ENCODE measurements around the gene ALPG. TPM values are rescaled to one million over a fixed set of nuclear protein-coding genes. Genes with fewer than 3 reads are reported as not detected.
"Not testable (repeated sequence)": the region's sequence is repeated elsewhere in the genome, so short reads cannot be mapped to it uniquely, and the experiment has no call there.

The ALPG gene
- total and polyA plus RNA-seq, 2 donors (not counting 3 experiments of a cell fraction or from before 2014, with no cell fraction given) = not detected

DNA sequence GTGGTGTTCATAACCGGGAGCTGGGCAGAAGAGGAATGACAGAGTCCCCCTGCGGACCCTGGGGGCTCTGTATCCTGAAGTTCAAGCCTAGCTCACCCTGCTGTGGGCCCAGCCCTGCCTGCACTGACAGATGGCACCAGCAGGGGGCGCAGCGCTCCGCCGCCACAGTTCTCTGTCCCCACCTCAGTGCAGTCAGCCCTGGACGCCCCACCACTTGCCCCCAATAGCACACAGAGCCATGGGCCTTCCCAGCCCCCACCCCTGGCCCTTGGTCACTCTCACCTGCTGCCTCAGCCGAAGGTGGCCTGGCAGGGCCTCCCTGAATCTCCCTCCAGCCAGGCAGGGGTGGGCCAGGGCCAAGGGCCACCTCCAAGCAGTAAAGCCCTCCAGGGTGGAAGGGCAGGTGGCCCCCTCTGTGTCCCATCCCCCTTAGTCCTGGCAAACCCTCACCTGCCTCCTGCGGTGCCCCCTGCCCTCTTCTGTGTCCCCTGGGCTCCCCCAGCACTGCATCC lies 39.7 kb downstream of the ALPG start:
- intact Hi-C loops (cut with micrococcal nuclease); H3K4me3 ChIP-seq (replicated peaks in 1 of 3; ENCODE audit: insufficient read depth in 1 of 3, low read depth in 1 of 3, low read length in 3 of 3); H3K79me2 ChIP-seq (ENCODE audit: control insufficient read depth, insufficient read depth, low read length); DNase-seq (ENCODE audit: low read depth, low spot score); POLR2A ChIA-PET; BruUV-seq (replicated peaks); dilution Hi-C loops (cut with MboI; ENCODE audit: extremely low pct_ligation_motif_present, low sequenced_read_pairs); H3K4me2 ChIP-seq (ENCODE audit: insufficient read depth, low read length); H3K9me1 ChIP-seq (replicated peaks; ENCODE audit: control insufficient read depth, extremely low read depth, insufficient read depth, low read length); H3K27ac ChIP-seq (ENCODE audit: insufficient read depth, low read depth, low read length); H4K20me1 ChIP-seq (replicated peaks; ENCODE audit: control insufficient read depth, extremely low read depth, insufficient read depth, low read length); H3K9me3 ChIP-seq (replicated peaks; ENCODE audit: control insufficient read depth, insufficient read depth, low read length); H3K27me3 ChIP-seq (ENCODE audit: control insufficient read depth in 2 of 2, insufficient read depth in 2 of 2, low read length in 2 of 2); H3K9ac ChIP-seq (replicated peaks; ENCODE audit: extremely low read depth, insufficient read depth, low read length); H2AFZ ChIP-seq (ENCODE audit: low read depth, low read length); H3K36me3 ChIP-seq (ENCODE audit: control insufficient read depth in 2 of 2, extremely low read depth in 1 of 2, insufficient read depth in 2 of 2, low read length in 2 of 2); H3K4me1 ChIP-seq (ENCODE audit: control insufficient read depth, extremely low read depth, insufficient read depth, low read length): not testable (repeated sequence)
- CTCF ChIA-PET = interaction anchor here (0.8 to 3.1 kb wide), 4 partner anchors 27 to 548 kb away, joined by 3 to 44 read pairs (median 4); partner anchors contain the start of gene PRSS56
- FAIRE-seq = peak; percentile 71

DNA sequence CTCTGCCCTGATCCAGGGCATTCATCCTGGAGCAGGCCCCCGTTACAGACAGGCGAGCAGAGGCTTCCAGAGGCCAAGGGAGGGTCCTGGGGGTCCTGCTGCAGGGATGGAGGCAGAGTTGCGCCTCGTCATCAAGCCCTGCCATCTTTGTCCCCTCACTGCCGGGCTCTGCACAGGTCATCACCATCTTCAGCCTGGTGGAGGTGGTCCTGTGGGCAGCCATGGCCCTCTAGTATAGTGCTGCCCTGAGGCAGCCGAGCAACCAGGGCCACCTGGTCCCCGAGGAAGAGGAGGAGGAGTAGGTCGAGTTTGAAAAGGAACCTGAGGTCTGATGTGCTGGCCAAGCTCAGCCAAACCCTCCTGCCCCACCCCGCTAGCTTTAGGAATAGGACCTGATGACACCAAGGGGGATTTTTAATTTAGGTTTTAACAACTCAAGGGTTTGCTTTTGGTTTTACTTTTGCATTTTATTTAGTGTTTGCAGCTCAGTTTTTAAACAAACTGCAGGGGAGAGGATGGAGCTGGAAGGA lies 40.5 kb downstream of the ALPG start:
- Histone ChIP-seq H3K9ac (replicated peaks; ENCODE audit: extremely low read depth, insufficient read depth, low read length) (no peak overlapping the region), H3K4me1 (ENCODE audit: control insufficient read depth, extremely low read depth, insufficient read depth, low read length) (no peaks in the 10 kb centered on the region), H3K27ac (ENCODE audit: insufficient read depth, low read depth, low read length) (no peak overlapping the region), H3K9me3 (replicated peaks; ENCODE audit: control insufficient read depth, insufficient read depth, low read length) (no peaks in the 10 kb centered on the region), H3K4me2 (ENCODE audit: insufficient read depth, low read length) (no peak overlapping the region), H3K27me3 (ENCODE audit: control insufficient read depth in 2 of 2, insufficient read depth in 2 of 2, low read length in 2 of 2) (no peaks in the 10 kb centered on the region), H3K79me2 (ENCODE audit: control insufficient read depth, insufficient read depth, low read length) (no peaks in the 10 kb centered on the region), H4K20me1 (replicated peaks; ENCODE audit: control insufficient read depth, extremely low read depth, insufficient read depth, low read length) (no peaks in the 10 kb centered on the region), H3K36me3 (ENCODE audit: control insufficient read depth in 2 of 2, extremely low read depth in 1 of 2, insufficient read depth in 2 of 2, low read length in 2 of 2) (no peaks in the 10 kb centered on the region), H3K9me1 (replicated peaks; ENCODE audit: control insufficient read depth, extremely low read depth, insufficient read depth, low read length) (no peaks in the 10 kb centered on the region), H3K4me3 (replicated peaks in 1 of 3; ENCODE audit: insufficient read depth in 1 of 3, low read depth in 1 of 3, low read length in 3 of 3) (no peak overlapping the region), H2AFZ (ENCODE audit: low read depth, low read length) (no peak overlapping the region)
- intact Hi-C loops (cut with micrococcal nuclease) (no loop called here), dilution Hi-C loops (cut with MboI; ENCODE audit: extremely low pct_ligation_motif_present, low sequenced_read_pairs) (no loop called here)
- BruUV-seq (replicated peaks) = no TSS peak
- no peak for DNase-seq (ENCODE audit: low read depth, low spot score)
- TF ChIP-seq GATA2 (IDR thresholded peaks at IDR 0.05; ENCODE audit: insufficient read depth, insufficient read length, low read depth, low read length) = no peak
- TF ChIP-seq POLR2A (IDR thresholded peaks at IDR 0.05; ENCODE audit: low read depth, low read length) = no peak
- no peak for TF ChIP-seq JUN (IDR thresholded peaks at IDR 0.05; ENCODE audit: borderline replicate concordance, insufficient read depth, insufficient read length, low read depth)
- no peak for TF ChIP-seq EZH2 (IDR thresholded peaks at IDR 0.05; ENCODE audit: borderline replicate concordance, low read depth, low read length, severe bottlenecking)
- no peak for TF ChIP-seq POLR2AphosphoS5 (IDR thresholded peaks at IDR 0.05; ENCODE audit: insufficient read depth, low read depth, low read length)
- TF ChIP-seq, protein P1, sequence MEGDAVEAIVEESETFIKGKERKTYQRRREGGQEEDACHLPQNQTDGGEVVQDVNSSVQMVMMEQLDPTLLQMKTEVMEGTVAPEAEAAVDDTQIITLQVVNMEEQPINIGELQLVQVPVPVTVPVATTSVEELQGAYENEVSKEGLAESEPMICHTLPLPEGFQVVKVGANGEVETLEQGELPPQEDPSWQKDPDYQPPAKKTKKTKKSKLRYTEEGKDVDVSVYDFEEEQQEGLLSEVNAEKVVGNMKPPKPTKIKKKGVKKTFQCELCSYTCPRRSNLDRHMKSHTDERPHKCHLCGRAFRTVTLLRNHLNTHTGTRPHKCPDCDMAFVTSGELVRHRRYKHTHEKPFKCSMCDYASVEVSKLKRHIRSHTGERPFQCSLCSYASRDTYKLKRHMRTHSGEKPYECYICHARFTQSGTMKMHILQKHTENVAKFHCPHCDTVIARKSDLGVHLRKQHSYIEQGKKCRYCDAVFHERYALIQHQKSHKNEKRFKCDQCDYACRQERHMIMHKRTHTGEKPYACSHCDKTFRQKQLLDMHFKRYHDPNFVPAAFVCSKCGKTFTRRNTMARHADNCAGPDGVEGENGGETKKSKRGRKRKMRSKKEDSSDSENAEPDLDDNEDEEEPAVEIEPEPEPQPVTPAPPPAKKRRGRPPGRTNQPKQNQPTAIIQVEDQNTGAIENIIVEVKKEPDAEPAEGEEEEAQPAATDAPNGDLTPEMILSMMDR (IDR thresholded peaks at IDR 0.05; ENCODE audit: extremely low read depth in 1 of 2, insufficient read depth in 1 of 2, low read depth in 1 of 2, low read length in 2 of 2) = no peak
- TF ChIP-seq MYC (IDR thresholded peaks at IDR 0.05; ENCODE audit: low read depth, low read length) = no peak
- TF ChIP-seq FOS (IDR thresholded peaks at IDR 0.05; ENCODE audit: borderline replicate concordance, insufficient read depth, low read length) = no peak
- TF ChIP-seq, protein P2, sequence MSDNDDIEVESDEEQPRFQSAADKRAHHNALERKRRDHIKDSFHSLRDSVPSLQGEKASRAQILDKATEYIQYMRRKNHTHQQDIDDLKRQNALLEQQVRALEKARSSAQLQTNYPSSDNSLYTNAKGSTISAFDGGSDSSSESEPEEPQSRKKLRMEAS (IDR thresholded peaks at IDR 0.05; ENCODE audit: insufficient read depth, insufficient read length) = no peak
- POLR2A ChIA-PET = no interaction called here
- CTCF ChIA-PET = interaction anchor here (0.8 to 3.1 kb wide), 5 partner anchors 26 to 548 kb away, joined by 3 to 44 read pairs (median 3); partner anchors contain the start of gene PRSS56
- FAIRE-seq = no peak

All from endothelial cell of umbilical vein (primary cell).